NCI-H226 (cell line): ENCODE data around the gene NEDD4L.

Experiments used
- DNase-seq: peaks from one replicate; pipeline ENCODE4 v3.0.0-alpha.2; 2015

NEDD4L gene

GRCh38 chr18:58125183-58125582, 81.2 kb downstream of the NEDD4L start:
- DNase-seq = no peak

- DNase-seq = no peak
Measured at GRCh38 chr18:58125756-58126155, 81.7 kb downstream of the NEDD4L start.

GRCh38 chr18:58128381-58129374, 84.7 kb downstream of the NEDD4L start:
- DNase-seq = no peak

- no peak for DNase-seq
Measured at GRCh38 chr18:58132595-58133261, 88.7 kb downstream of the NEDD4L start.

- DNase-seq = no peak
Measured at GRCh38 chr18:58135183-58135641, 91.2 kb downstream of the NEDD4L start.

GRCh38 chr18:58135701-58136331, 91.8 kb downstream of the NEDD4L start:
- no peak for DNase-seq

- no peak for DNase-seq
Measured at GRCh38 chr18:58136879-58137278, 92.9 kb downstream of the NEDD4L start.

- no peak for DNase-seq
Measured at GRCh38 chr18:58139459-58140386, 95.7 kb downstream of the NEDD4L start.

GRCh38 chr18:58140387-58141325, 96.6 kb downstream of the NEDD4L start:
- no peak for DNase-seq

GRCh38 chr18:58143386-58143785, 99.4 kb downstream of the NEDD4L start:
- DNase-seq = no peak

- DNase-seq = no peak
Measured at GRCh38 chr18:58144106-58144505, 100.1 kb downstream of the NEDD4L start.

- DNase-seq = no peak
Measured at GRCh38 chr18:58144671-58145285, 100.8 kb downstream of the NEDD4L start.

GRCh38 chr18:58146099-58146498, 102.1 kb downstream of the NEDD4L start:
- DNase-seq = no peak

- no peak for DNase-seq
Measured at GRCh38 chr18:58148954-58149471, 105.0 kb downstream of the NEDD4L start.

- no peak for DNase-seq
Measured at GRCh38 chr18:58150772-58151171, 106.7 kb downstream of the NEDD4L start.

GRCh38 chr18:58152216-58152615, 108.2 kb downstream of the NEDD4L start:
- no peak for DNase-seq

GRCh38 chr18:58152891-58153290, 108.9 kb downstream of the NEDD4L start:
- no peak for DNase-seq

GRCh38 chr18:58156516-58156915, 112.5 kb downstream of the NEDD4L start:
- DNase-seq = no peak

GRCh38 chr18:58157237-58157636, 113.2 kb downstream of the NEDD4L start:
- DNase-seq = no peak

GRCh38 chr18:58158008-58158407, 114.0 kb downstream of the NEDD4L start:
- no peak for DNase-seq
